PC-3 (cell line): ENCODE measurements around the gene PTP4A2. TPM values are rescaled to one million over a fixed set of nuclear protein-coding genes. Genes with fewer than 3 reads are reported as not detected.
A peak's percentile ranks its signal among the peaks of the same experiment; 100 is the strongest.

ENCODE experiments used
- ATAC-seq: fragments of 200-7000 bp; cut with Tn5 transposase; 2 replicates; pipeline ENCODE4 v1.9.1; 2020; ENCODE audit warnings: mild to moderate bottlenecking, moderate library complexity
- BruUV-seq: library from RNA; stranded (reverse); fragments of 400-500 nt; replicated peaks from 2 replicates; lab custom pipeline; 2021; lab: Mats Ljungman, UMichigan
- CTCF ChIA-PET: fragments of 300-600 bp; sonication (Branson Sonifier 250); formaldehyde crosslinking; loops from one replicate; lab custom pipeline; 2022; ENCODE audit warnings: antibody characterized with exemption; lab: Charles Lee
- POLR2A ChIA-PET: fragments of 300-600 bp; sonication (Branson Sonifier 250); formaldehyde crosslinking; loops from one replicate; lab custom pipeline; 2022; ENCODE audit warnings: antibody characterized with exemption; ENCODE audit not compliant: unreplicated experiment; lab: Charles Lee
- DNase-seq: peaks from one replicate; pipeline ENCODE4 v3.0.0-alpha.2; 2015
- H2AFZ ChIP-seq: fragments of 300-600 bp; sonication (generic); 2 replicates; pipeline ENCODE4 v1.6.0; 2016; ENCODE audit warnings: antibody characterized with exemption, low read length
- H3F3A ChIP-seq: fragments of 300-600 bp; sonication (generic); one replicate; pipeline ENCODE4 v1.6.0; 2017; ENCODE audit warnings: antibody characterized with exemption, low read length, control low read depth, mild to moderate bottlenecking; ENCODE audit not compliant: unreplicated experiment
- H3K27ac ChIP-seq: fragments of 300-600 bp; sonication (generic); 2 replicates; pipeline ENCODE4 v1.5.1; 2016; ENCODE audit warnings: mild to moderate bottlenecking, low read length
- H3K27me3 ChIP-seq: fragments of 300-600 bp; sonication (generic); 2 replicates; pipeline ENCODE4 v1.6.1; 2016; ENCODE audit warnings: low read length, mixed read lengths
- H3K36me3 ChIP-seq: fragments of 300-600 bp; sonication (generic); 2 replicates; pipeline ENCODE4 v1.6.1; 2016; ENCODE audit warnings: low read depth, mixed run types, low read length, mixed read lengths
- H3K4me1 ChIP-seq: fragments of 300-600 bp; sonication (generic); 2 replicates; pipeline ENCODE4 v1.5.1; 2016; ENCODE audit warnings: low read length; ENCODE audit not compliant: insufficient read depth
- H3K4me2 ChIP-seq: fragments of 300-600 bp; sonication (generic); 2 replicates; pipeline ENCODE4 v1.6.0; 2016; ENCODE audit warnings: low read length
- H3K4me3 ChIP-seq: fragments of 300-600 bp; sonication (generic); 2 replicates; pipeline ENCODE4 v1.5.1; 2016; ENCODE audit warnings: mild to moderate bottlenecking, low read length, mixed read lengths
- H3K79me2 ChIP-seq: fragments of 300-600 bp; sonication (generic); 2 replicates; pipeline ENCODE4 v1.6.1; 2017; ENCODE audit warnings: low read length, mixed read lengths
- H3K9ac ChIP-seq: fragments of 300-600 bp; sonication (generic); 2 replicates; pipeline ENCODE4 v1.6.0; 2016; ENCODE audit warnings: mild to moderate bottlenecking, low read length
- H3K9me2 ChIP-seq: fragments of 300-600 bp; sonication (generic); replicated peaks from 2 replicates; pipeline ENCODE4 v1.6.1; 2016; ENCODE audit warnings: mixed run types, low read length, mixed read lengths
- H3K9me3 ChIP-seq: fragments of 300-600 bp; sonication (generic); 2 replicates; pipeline ENCODE4 v1.6.1; 2016; ENCODE audit warnings: low read length, mixed read lengths
- H4K20me1 ChIP-seq: fragments of 300-600 bp; sonication (generic); 2 replicates; pipeline ENCODE4 v1.6.1; 2016; ENCODE audit warnings: low read length, mixed read lengths
- CTCF ChIP-seq: fragments of 300-600 bp; sonication (generic); conservative IDR thresholded peaks from 2 replicates; pipeline ENCODE4 v1.5.1; 2017; ENCODE audit warnings: antibody characterized with exemption, low read depth, mild to moderate bottlenecking, low read length
- EZH2 ChIP-seq: fragments of 300-600 bp; sonication (generic); IDR thresholded peaks from one replicate; pipeline ENCODE4 v1.6.1; 2017; ENCODE audit warnings: antibody characterized with exemption, mild to moderate bottlenecking, low read length; ENCODE audit not compliant: unreplicated experiment
- EZH2phosphoT487 ChIP-seq: fragments of 300-600 bp; sonication (generic); IDR thresholded peaks from 2 replicates; pipeline ENCODE4 v1.6.1; 2018; ENCODE audit warnings: mild to moderate bottlenecking, antibody characterized with exemption, low read length, borderline replicate concordance
- intact Hi-C: fragments of 100-400 bp; cut with micrococcal nuclease; formaldehyde crosslinking; loops from 2 replicates; pipeline ENCODE4 v1.9.0; 2023
- total RNA-seq: library from RNA; depleted of rRNA; stranded (reverse); fragments of >200 nt; gene quantifications from 2 replicates; pipeline ENCODE4 v1.2.3, GENCODE V29; 2014

The PTP4A2 gene
- total RNA-seq, 1 experiment from 2014 or later = 335 TPM

GRCh38 chr1:31905681-31906080 is 32.5 kb downstream of the PTP4A2 start:
- no TSS peak for BruUV-seq
- no peak overlapping the region for H3K4me3 ChIP-seq
- ATAC-seq (no peak), DNase-seq (no peak)
- H3K27ac ChIP-seq = no peak overlapping the region
- no peak for TF ChIP-seq CTCF
- TF ChIP-seq EZH2 = no peak
- no peak for TF ChIP-seq EZH2phosphoT487
- H3K9me3 ChIP-seq = no peaks in the 10 kb centered on the region
- ChIA-PET CTCF (interaction anchor here (0.6 kb wide), 1 partner anchor 116 kb away, joined by 4 read pairs; no protein-coding TSS in a partner anchor), POLR2A (no interaction called here)
- no peaks in the 10 kb centered on the region for H3K4me1 ChIP-seq
- H3K79me2 ChIP-seq = peaks cover 5% of the 10 kb centered on the region
- no peak overlapping the region for H3K9ac ChIP-seq
- peaks cover 39% of the 10 kb centered on the region for H3K36me3 ChIP-seq
- peaks cover 9% of the 10 kb centered on the region for H4K20me1 ChIP-seq
- no peak overlapping the region for H2AFZ ChIP-seq
- H3K27me3 ChIP-seq = no peaks in the 10 kb centered on the region
- no peak overlapping the region for H3K4me2 ChIP-seq
- no peaks in the 10 kb centered on the region for H3K9me2 ChIP-seq
- intact Hi-C loops = no loop called here
- no peaks in the 10 kb centered on the region for H3F3A ChIP-seq

GRCh38 chr1:31905093-31905509 is 33.1 kb downstream of the PTP4A2 start:
- H3K9me3 ChIP-seq = no peaks in the 10 kb centered on the region
- H2AFZ ChIP-seq = no peak overlapping the region
- H3K27ac ChIP-seq = no peak overlapping the region
- no peak overlapping the region for H3K4me3 ChIP-seq
- no peak for DNase-seq
- no peaks in the 10 kb centered on the region for H3F3A ChIP-seq
- peaks cover 37% of the 10 kb centered on the region for H3K36me3 ChIP-seq
- H3K79me2 ChIP-seq = no peaks in the 10 kb centered on the region
- intact Hi-C loops = no loop called here
- BruUV-seq = TSS peak; percentile 1
- H3K4me1 ChIP-seq = no peaks in the 10 kb centered on the region
- ChIA-PET CTCF (interaction anchor here (0.6 kb wide), 1 partner anchor 116 kb away, joined by 4 read pairs; no protein-coding TSS in a partner anchor), POLR2A (no interaction called here)
- H4K20me1 ChIP-seq = peaks cover 6% of the 10 kb centered on the region; the same call in 1 of the 2 replicates
- no peak for ATAC-seq
- TF ChIP-seq EZH2phosphoT487 = no peak
- no peak for TF ChIP-seq CTCF
- no peak for TF ChIP-seq EZH2
- H3K9ac ChIP-seq = no peak overlapping the region
- no peaks in the 10 kb centered on the region for H3K27me3 ChIP-seq
- no peak overlapping the region for H3K4me2 ChIP-seq
- H3K9me2 ChIP-seq = no peaks in the 10 kb centered on the region

GRCh38 chr1:31904339-31905092 is 33.7 kb downstream of the PTP4A2 start:
- Histone ChIP-seq H3K4me1 (no peaks in the 10 kb centered on the region), H4K20me1 (no peaks in the 10 kb centered on the region; the same call in 1 of the 2 replicates), H3K36me3 (peaks cover 32% of the 10 kb centered on the region), H2AFZ (no peak overlapping the region), H3F3A (no peaks in the 10 kb centered on the region), H3K4me3 (no peak overlapping the region), H3K9ac (no peak overlapping the region), H3K4me2 (no peak overlapping the region), H3K27ac (no peak overlapping the region), H3K9me2 (no peaks in the 10 kb centered on the region), H3K79me2 (no peaks in the 10 kb centered on the region), H3K27me3 (no peaks in the 10 kb centered on the region), H3K9me3 (no peaks in the 10 kb centered on the region)
- intact Hi-C loops = no loop called here
- DNase-seq (peak; percentile 14), ATAC-seq (no peak)
- POLR2A ChIA-PET = no interaction called here
- no TSS peak for BruUV-seq
- TF ChIP-seq EZH2 (no peak), CTCF (no peak), EZH2phosphoT487 (no peak)
- CTCF ChIA-PET = no interaction called here
